Loucy (cell line): ENCODE data around the gene CFAP210.

Experiments used
- H2AFZ ChIP-seq: fragments of 200-600 bp; sonication (generic); 2 replicates; pipeline ENCODE4 v1.6.0; 2016; ENCODE audit warnings: antibody characterized with exemption, mild to moderate bottlenecking, low read length, moderate library complexity
- H3F3A ChIP-seq: fragments of 200-600 bp; 2 replicates; pipeline ENCODE4 v1.6.0; 2016; ENCODE audit warnings: antibody characterized with exemption, low read depth, mild to moderate bottlenecking
- H3K27me3 ChIP-seq: fragments of 200-600 bp; sonication (generic); 2 replicates; pipeline ENCODE4 v1.6.1; 2014; ENCODE audit warnings: low read length, mild to moderate bottlenecking; ENCODE audit not compliant: insufficient read depth, poor library complexity, severe bottlenecking
- H3K36me3 ChIP-seq: fragments of 200-600 bp; sonication (generic); 2 replicates; pipeline ENCODE4 v1.6.1; 2016; ENCODE audit warnings: low read length; ENCODE audit not compliant: insufficient read depth
- H3K4me1 ChIP-seq: fragments of 200-600 bp; sonication (generic); 2 replicates; pipeline ENCODE4 v1.5.1; 2014; ENCODE audit warnings: low read length, mild to moderate bottlenecking; ENCODE audit not compliant: insufficient read depth, poor library complexity, severe bottlenecking
- H3K4me2 ChIP-seq: fragments of 200-600 bp; sonication (generic); 2 replicates; pipeline ENCODE4 v1.6.0; 2014; ENCODE audit warnings: antibody characterized with exemption, low read length, low read depth, mild to moderate bottlenecking; ENCODE audit not compliant: poor library complexity, severe bottlenecking
- H3K4me3 ChIP-seq: fragments of 200-600 bp; sonication (generic); 2 replicates; pipeline ENCODE4 v1.5.1; 2014; ENCODE audit warnings: low read length, mild to moderate bottlenecking, mixed read lengths; ENCODE audit not compliant: poor library complexity, severe bottlenecking
- H3K79me2 ChIP-seq: fragments of 200-600 bp; sonication (generic); 2 replicates; pipeline ENCODE4 v1.6.1; 2014; ENCODE audit warnings: low read length; ENCODE audit not compliant: insufficient read depth
- H3K9ac ChIP-seq: fragments of 200-600 bp; sonication (generic); 2 replicates; pipeline ENCODE4 v1.6.0; 2014; ENCODE audit warnings: mild to moderate bottlenecking, low read depth, low read length, moderate library complexity; ENCODE audit not compliant: poor library complexity, severe bottlenecking
- H3K9me2 ChIP-seq: fragments of 200-600 bp; sonication (generic); replicated peaks from 2 replicates; pipeline ENCODE4 v1.6.1; 2016; ENCODE audit warnings: low read depth, low read length, mixed read lengths
- H3K9me3 ChIP-seq: fragments of 200-600 bp; sonication (generic); 2 replicates; pipeline ENCODE4 v1.6.1; 2014; ENCODE audit warnings: mild to moderate bottlenecking, antibody characterized with exemption, low read length, low read depth; ENCODE audit not compliant: insufficient read depth
- H4K20me1 ChIP-seq: fragments of 200-600 bp; sonication (generic); 2 replicates; pipeline ENCODE4 v1.6.0; 2014; ENCODE audit warnings: antibody characterized with exemption, low read length, mild to moderate bottlenecking; ENCODE audit not compliant: insufficient read depth, poor library complexity, severe bottlenecking
- EZH2phosphoT487 ChIP-seq: fragments of 200-600 bp; IDR thresholded peaks from 2 replicates; pipeline ENCODE4 v1.6.1; 2018; ENCODE audit warnings: antibody characterized with exemption, mild to moderate bottlenecking, moderate library complexity, borderline replicate concordance
- TF ChIP-seq, protein P1 (sequence below): fragments of 200-600 bp; sonication (generic); conservative IDR thresholded peaks from 2 replicates; pipeline ENCODE4 v1.5.1; 2014; ENCODE audit warnings: mild to moderate bottlenecking, antibody characterized with exemption, low read length

CFAP210 gene

DNA sequence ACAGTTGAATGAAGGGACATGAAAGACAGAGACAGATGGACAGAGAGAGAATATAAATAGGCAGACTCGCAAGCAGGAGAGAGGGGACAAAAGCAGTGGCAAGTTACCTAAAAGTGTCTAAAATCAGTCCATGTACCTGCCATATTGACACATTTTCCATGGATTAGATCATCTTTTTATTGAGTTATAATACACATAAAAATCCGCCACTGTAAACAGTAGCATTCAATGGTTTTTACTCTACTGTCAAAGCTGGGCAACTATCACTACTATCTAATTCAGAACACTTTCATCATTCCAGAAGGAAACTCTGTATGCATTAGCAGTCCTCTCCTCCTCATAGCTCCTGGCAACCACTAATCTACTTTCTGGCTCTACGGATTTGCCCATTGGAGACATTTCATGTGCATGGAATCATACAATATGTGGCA, 10.1 kb downstream of the CFAP210 start:
- Histone ChIP-seq H4K20me1 (no peaks in the 10 kb centered on the region), H3K9me2 (no peaks in the 10 kb centered on the region), H3K4me1 (no peaks in the 10 kb centered on the region), H3K36me3 (no peaks in the 10 kb centered on the region), H3K9me3 (no peaks in the 10 kb centered on the region), H3K4me2 (no peak overlapping the region), H3K9ac (no peak overlapping the region), H3K4me3 (no peak overlapping the region), H2AFZ (no peak overlapping the region), H3K27me3 (no peaks in the 10 kb centered on the region), H3F3A (no peaks in the 10 kb centered on the region), H3K79me2 (no peaks in the 10 kb centered on the region)
- no peak for TF ChIP-seq EZH2phosphoT487
- TF ChIP-seq, protein P1, sequence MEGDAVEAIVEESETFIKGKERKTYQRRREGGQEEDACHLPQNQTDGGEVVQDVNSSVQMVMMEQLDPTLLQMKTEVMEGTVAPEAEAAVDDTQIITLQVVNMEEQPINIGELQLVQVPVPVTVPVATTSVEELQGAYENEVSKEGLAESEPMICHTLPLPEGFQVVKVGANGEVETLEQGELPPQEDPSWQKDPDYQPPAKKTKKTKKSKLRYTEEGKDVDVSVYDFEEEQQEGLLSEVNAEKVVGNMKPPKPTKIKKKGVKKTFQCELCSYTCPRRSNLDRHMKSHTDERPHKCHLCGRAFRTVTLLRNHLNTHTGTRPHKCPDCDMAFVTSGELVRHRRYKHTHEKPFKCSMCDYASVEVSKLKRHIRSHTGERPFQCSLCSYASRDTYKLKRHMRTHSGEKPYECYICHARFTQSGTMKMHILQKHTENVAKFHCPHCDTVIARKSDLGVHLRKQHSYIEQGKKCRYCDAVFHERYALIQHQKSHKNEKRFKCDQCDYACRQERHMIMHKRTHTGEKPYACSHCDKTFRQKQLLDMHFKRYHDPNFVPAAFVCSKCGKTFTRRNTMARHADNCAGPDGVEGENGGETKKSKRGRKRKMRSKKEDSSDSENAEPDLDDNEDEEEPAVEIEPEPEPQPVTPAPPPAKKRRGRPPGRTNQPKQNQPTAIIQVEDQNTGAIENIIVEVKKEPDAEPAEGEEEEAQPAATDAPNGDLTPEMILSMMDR = no peak

DNA sequence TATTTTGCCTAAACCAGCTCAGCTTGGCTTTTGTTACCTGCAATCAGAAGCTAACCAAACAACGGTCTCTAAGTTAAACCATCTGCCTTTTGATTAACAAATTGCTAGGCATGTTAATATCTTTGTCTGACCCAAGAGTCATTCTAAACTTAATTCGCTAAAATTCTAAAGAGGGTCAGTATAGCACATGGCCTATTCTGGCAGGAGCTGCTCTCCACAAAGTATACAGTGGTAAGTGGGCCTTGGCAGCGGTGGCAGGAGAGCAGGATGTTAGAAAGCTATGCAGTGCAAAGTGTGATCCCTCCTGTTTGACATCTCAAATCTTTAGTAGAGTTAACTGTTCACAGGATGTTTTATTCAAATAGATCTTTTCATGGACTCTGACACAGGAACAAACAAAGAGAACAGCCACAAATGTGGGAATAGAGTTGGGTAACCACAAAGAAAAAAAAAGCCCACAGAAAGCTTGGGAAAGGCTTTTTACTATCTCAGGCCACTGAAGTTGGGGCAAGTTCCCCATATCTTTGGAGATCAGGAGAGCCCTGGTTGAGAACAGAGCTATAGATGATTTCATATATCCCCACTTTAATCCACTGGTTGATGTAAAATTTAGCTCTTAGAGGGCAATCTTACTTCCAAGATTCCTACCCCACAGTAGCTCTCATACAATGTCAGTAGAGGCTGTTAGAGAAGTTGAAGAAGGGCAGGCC, 10.6 kb downstream of the CFAP210 start:
- Histone ChIP-seq H3K9me3 (no peaks in the 10 kb centered on the region), H3K4me1 (no peaks in the 10 kb centered on the region), H3K36me3 (no peaks in the 10 kb centered on the region), H3K27me3 (no peaks in the 10 kb centered on the region), H3K9me2 (no peaks in the 10 kb centered on the region), H3K79me2 (no peaks in the 10 kb centered on the region), H3K4me3 (no peak overlapping the region), H3F3A (no peaks in the 10 kb centered on the region), H3K9ac (no peak overlapping the region), H3K4me2 (no peak overlapping the region), H2AFZ (no peak overlapping the region), H4K20me1 (no peaks in the 10 kb centered on the region)
- TF ChIP-seq EZH2phosphoT487 = no peak
- TF ChIP-seq, protein P1 = no peak

DNA sequence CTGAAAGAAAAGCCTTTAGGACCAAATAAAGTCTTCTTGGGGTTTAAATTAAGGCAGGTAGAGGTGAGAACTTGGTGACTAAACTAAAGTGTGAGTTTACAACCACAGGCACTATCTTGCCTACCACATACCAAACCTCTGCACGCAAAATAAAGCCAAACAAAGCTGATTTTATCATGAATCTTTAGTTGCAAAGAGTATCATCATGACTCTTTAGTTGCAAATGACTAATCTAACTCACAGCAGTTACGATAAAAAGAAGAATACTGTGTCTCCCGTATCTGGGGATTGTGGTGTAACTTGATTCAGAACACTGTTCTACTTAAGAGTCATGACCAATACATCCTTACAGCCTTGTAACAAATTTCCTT, 11.2 kb downstream of the CFAP210 start:
- H3K4me1 ChIP-seq = no peaks in the 10 kb centered on the region
- no peak overlapping the region for H3K4me3 ChIP-seq
- TF ChIP-seq, protein P1 = no peak
- no peak for TF ChIP-seq EZH2phosphoT487
- no peaks in the 10 kb centered on the region for H3K9me3 ChIP-seq
- H3K9ac ChIP-seq = no peak overlapping the region
- H4K20me1 ChIP-seq = no peaks in the 10 kb centered on the region
- H3F3A ChIP-seq = no peaks in the 10 kb centered on the region
- H3K4me2 ChIP-seq = no peak overlapping the region
- H2AFZ ChIP-seq = no peak overlapping the region
- H3K27me3 ChIP-seq = no peaks in the 10 kb centered on the region
- H3K79me2 ChIP-seq = no peaks in the 10 kb centered on the region
- no peaks in the 10 kb centered on the region for H3K9me2 ChIP-seq
- H3K36me3 ChIP-seq = no peaks in the 10 kb centered on the region
